Uterus (tissue), 4 donors: ENCODE results near the gene PRSS27. TPM values are rescaled to one million over a fixed set of nuclear protein-coding genes. Genes with fewer than 3 reads are reported as not detected.

ENCODE experiments used
- DNase-seq, 2 donors: peaks; one replicate each; pipeline ENCODE4 v3.0.0-alpha.2; 2019 to 2020
- H3K27ac ChIP-seq, 2 donors: fragments of 200-600 bp; sonication (generic); 1 replicate in 1 of 2; 2 replicates in 1 of 2; pipeline ENCODE4 v1.5.1; 2016 to 2018
- H3K27me3 ChIP-seq, 2 donors: fragments of 200-600 bp; sonication (generic); one replicate each; pipeline ENCODE4 v1.5.1; 2018 to 2019; ENCODE audit warnings: control low read depth in 1 of 2
- H3K36me3 ChIP-seq, 2 donors: fragments of 200-600 bp; sonication (generic); one replicate each; pipeline ENCODE4 v1.5.1; 2019; ENCODE audit warnings: control low read depth in 1 of 2
- H3K4me1 ChIP-seq, 2 donors: fragments of 200-600 bp; sonication (generic); one replicate each; pipeline ENCODE4 v1.5.1; 2018 to 2019; ENCODE audit warnings: control low read depth in 1 of 2
- H3K4me3 ChIP-seq, 2 donors: fragments of 200-600 bp; sonication (generic); 1 replicate in 1 of 2; 2 replicates in 1 of 2; pipeline ENCODE4 v1.5.1; 2018 to 2019; ENCODE audit warnings: mild to moderate bottlenecking in 1 of 2
- H3K9me3 ChIP-seq, 2 donors: fragments of 200-600 bp; sonication (generic); one replicate each; pipeline ENCODE4 v1.5.1; 2019; ENCODE audit warnings: control low read depth in 1 of 2
- CTCF ChIP-seq, 4 experiments: fragments of 200-600 bp in 2 of 4; fragments of 450-650 bp in 2 of 4; sonication (generic) in 2 of 4; IDR thresholded peaks; one replicate each; pipeline ENCODE4 v1.5.1; 2016 to 2019; ENCODE audit warnings: antibody characterized with exemption in 4 of 4, mild to moderate bottlenecking in 2 of 4, moderate library complexity in 1 of 4
- POLR2A ChIP-seq, 2 donors: fragments of 450-650 bp; IDR thresholded peaks; one replicate each; pipeline ENCODE4 v1.6.1; 2016; ENCODE audit warnings: antibody characterized with exemption in 2 of 2, mild to moderate bottlenecking in 1 of 2, moderate library complexity in 1 of 2
- intact Hi-C: fragments of 100-400 bp; cut with DNase I; formaldehyde crosslinking; loops from one replicate; pipeline ENCODE4 v1.15.1; 2023; ENCODE audit warnings: low total_unique reads
- total RNA-seq, 4 donors: library from RNA; depleted of rRNA in 3 of 4; stranded (reverse); fragments of >200 nt in 3 of 4; gene quantifications; one replicate each; pipeline versions ENCODE4 v1.1.0 to v1.2.4, GENCODE V29; 2014 to 2023
- donor health status: DM: yes; HTN: yes; CAD: no.

PRSS27 gene
- total RNA-seq, 4 donors from 2014 or later = 0.83 to 1.3 TPM; not detected in 2

DNA sequence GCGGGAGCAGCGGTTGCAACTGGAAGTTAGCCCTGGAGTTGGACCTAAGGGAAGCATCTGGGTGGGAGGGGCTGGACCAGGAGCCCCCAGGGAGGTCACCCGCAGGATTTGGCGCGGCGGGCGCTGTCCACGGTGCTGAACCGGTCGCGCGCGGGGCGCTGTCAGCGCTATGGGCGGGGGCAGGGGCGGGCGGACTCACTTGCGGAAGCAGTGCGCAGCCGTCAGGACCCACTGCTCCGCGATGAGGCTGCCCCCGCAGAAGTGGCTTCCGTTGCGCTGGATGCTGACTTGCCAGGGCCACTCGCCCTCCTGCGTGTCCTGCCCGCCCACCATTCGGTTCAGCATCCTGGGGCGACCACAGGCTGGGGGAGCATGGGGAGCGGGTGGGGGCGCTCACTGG is 4.5 kb downstream of the PRSS27 start:
- intact Hi-C loops = no loop called here
- TF ChIP-seq CTCF (IDR thresholded peaks at IDR 0.05) (no peak), POLR2A (IDR thresholded peaks at IDR 0.05) (no peak)
- Histone ChIP-seq H3K27ac (no peak overlapping the region), H3K27me3 (no peaks in the 10 kb centered on the region), H3K4me3 (no peak overlapping the region), H3K36me3 (no peaks in the 10 kb centered on the region), H3K4me1 (no peaks in the 10 kb centered on the region), H3K9me3 (no peaks in the 10 kb centered on the region)
- DNase-seq = peak in 1 of 2 donors; percentile 49

DNA sequence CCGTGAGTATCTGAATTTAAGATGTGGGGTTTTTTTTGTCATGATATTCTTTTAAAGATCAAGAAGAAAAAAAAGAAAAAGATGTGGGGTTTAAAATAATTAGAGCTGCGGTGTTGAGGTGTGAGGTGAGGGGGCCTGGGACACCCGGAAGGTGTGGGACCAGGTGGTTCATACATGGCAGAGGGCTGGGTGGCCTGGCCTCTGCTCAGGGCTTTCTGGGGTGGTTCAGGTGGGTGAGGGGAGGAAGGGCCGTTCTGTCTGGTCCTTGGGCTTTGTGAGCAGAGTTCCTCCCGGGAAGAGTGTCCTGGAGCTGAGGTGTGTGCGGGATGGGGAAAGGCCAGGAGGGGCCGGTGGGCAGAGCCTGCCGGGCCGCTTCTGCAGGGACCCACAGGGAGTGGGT is 5.0 kb downstream of the PRSS27 start:
- DNase-seq = no peak
- intact Hi-C loops = no loop called here
- Histone ChIP-seq H3K27me3 (no peaks in the 10 kb centered on the region), H3K4me1 (no peaks in the 10 kb centered on the region), H3K27ac (no peak overlapping the region), H3K4me3 (no peak overlapping the region), H3K9me3 (no peaks in the 10 kb centered on the region), H3K36me3 (no peaks in the 10 kb centered on the region)
- no peak for TF ChIP-seq POLR2A (IDR thresholded peaks at IDR 0.05)
- TF ChIP-seq CTCF (IDR thresholded peaks at IDR 0.05) = no peak

- no peak for TF ChIP-seq POLR2A (IDR thresholded peaks at IDR 0.05)
- TF ChIP-seq CTCF (IDR thresholded peaks at IDR 0.05) = no peak
- no peak overlapping the region for H3K4me3 ChIP-seq
Observed at GRCh38 chr16:2713985-2714774, 5.8 kb downstream of the PRSS27 start.

GRCh38 chr16:2713523-2713922 is 6.5 kb downstream of the PRSS27 start:
- H3K4me3 ChIP-seq = no peak overlapping the region
- intact Hi-C loops = no loop called here
- no peaks in the 10 kb centered on the region for H3K27me3 ChIP-seq
- TF ChIP-seq CTCF (IDR thresholded peaks at IDR 0.05) (no peak), POLR2A (IDR thresholded peaks at IDR 0.05) (no peak)
- H3K36me3 ChIP-seq = no peaks in the 10 kb centered on the region
- no peak for DNase-seq
- H3K27ac ChIP-seq = no peak overlapping the region
- no peaks in the 10 kb centered on the region for H3K9me3 ChIP-seq
- H3K4me1 ChIP-seq = no peaks in the 10 kb centered on the region

More at GRCh38 chr16:2713985-2714774, 5.8 kb downstream of the PRSS27 start:
- H3K36me3 ChIP-seq = no peaks in the 10 kb centered on the region
- no peaks in the 10 kb centered on the region for H3K9me3 ChIP-seq
- H3K27me3 ChIP-seq = no peaks in the 10 kb centered on the region
- DNase-seq = no peak
- no peak overlapping the region for H3K27ac ChIP-seq
- H3K4me1 ChIP-seq = no peaks in the 10 kb centered on the region
- intact Hi-C loops = no loop called here

DNA sequence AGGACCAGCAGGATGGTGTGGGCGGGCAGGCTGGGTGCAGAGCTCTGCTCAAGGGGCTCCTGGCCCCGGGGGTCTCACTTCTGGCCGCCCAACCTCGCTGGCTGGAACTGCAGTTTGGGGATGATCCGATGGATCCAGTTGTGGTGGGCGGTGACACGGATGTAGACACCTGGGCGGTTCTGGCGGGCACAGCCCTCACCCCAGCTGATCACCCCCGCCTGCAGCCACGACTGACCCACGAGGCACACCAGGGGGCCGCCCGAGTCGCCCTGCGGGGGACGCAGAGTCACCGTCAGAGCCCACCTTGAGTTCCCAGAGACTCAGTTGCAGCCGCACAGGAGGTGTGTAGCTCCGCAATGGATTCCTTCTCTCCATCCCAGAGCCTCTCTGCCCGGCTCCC is 7.5 kb downstream of the PRSS27 start:
- no peak for TF ChIP-seq POLR2A (IDR thresholded peaks at IDR 0.05)
- TF ChIP-seq CTCF (IDR thresholded peaks at IDR 0.05) = no peak
- Histone ChIP-seq H3K36me3 (no peaks in the 10 kb centered on the region), H3K27me3 (no peaks in the 10 kb centered on the region), H3K4me3 (no peak overlapping the region), H3K4me1 (no peaks in the 10 kb centered on the region), H3K9me3 (no peaks in the 10 kb centered on the region), H3K27ac (no peak overlapping the region)
- intact Hi-C loops = no loop called here
- no peak for DNase-seq
